ENCODE measurements around the gene HS3ST3A1.

GRCh38 chr17:13590441-13590840 is 11.3 kb downstream of the HS3ST3A1 start:
- TF ChIP-seq CTCF (IDR thresholded peaks at IDR 0.05): no peak
- no peak for TF ChIP-seq POLR2AphosphoS5 (IDR thresholded peaks at IDR 0.05; ENCODE audit: insufficient read depth in 1 of 2, low read depth in 1 of 2)
- no peak for TF ChIP-seq POLR2A (IDR thresholded peaks at IDR 0.05)

Measured in vagina (tissue), 2 donors.